A673 (cell line): ENCODE results near the gene ZNF267.

Experiments used
- CTCF ChIP-seq: fragments of 300-800, 200-600 bp; sonication (generic); conservative IDR thresholded peaks from 2 replicates; pipeline ENCODE4 v1.5.1; 2017; ENCODE audit warnings: low read depth, mild to moderate bottlenecking, antibody characterized with exemption, low read length, moderate library complexity, mixed read lengths
- EZH2 ChIP-seq: fragments of 200-600 bp; sonication (generic); IDR thresholded peaks from 2 replicates; pipeline ENCODE4 v1.6.1; 2017; ENCODE audit warnings: borderline replicate concordance, low read depth, mild to moderate bottlenecking, mixed read lengths, antibody characterized with exemption, low read length; ENCODE audit not compliant: poor library complexity, severe bottlenecking

GRCh38 chr16:31916056-31916488 lies 42.5 kb downstream of the ZNF267 start:
- TF ChIP-seq EZH2 (no peak), CTCF (no peak)
